Ishikawa (cell line): ENCODE data around the gene ABTB2.

Source experiments
- CEBPB ChIP-seq: IDR thresholded peaks from 2 replicates; pipeline ENCODE4 v1.6.1; 2012
- EP300 ChIP-seq: IDR thresholded peaks from 2 replicates; pipeline ENCODE4 v1.6.1; 2012; ENCODE audit warnings: borderline replicate concordance
- TAF1 ChIP-seq: IDR thresholded peaks from 2 replicates; pipeline ENCODE4 v1.6.1; 2012; ENCODE audit warnings: low read depth, mild to moderate bottlenecking

GRCh38 chr11:34150494-34151151, 207.2 kb downstream of the ABTB2 start:
- TF ChIP-seq TAF1 (no peak), EP300 (no peak), CEBPB (no peak)
